NK-92 treated with Interleukin-12 subunit alpha and Interleukin-12 subunit beta, amount 100 ng/mL, for 24 hours (cell line): Measurements from ENCODE around the gene MACROD2.

Experiments
- DNase-seq: peaks from one replicate; lab custom pipeline; 2025; lab: John Stamatoyannopoulos, UW

Gene MACROD2

GRCh38 chr20:14816471-14816870, 821.2 kb downstream of the MACROD2 start:
- DNase-seq: no peak

GRCh38 chr20:14817101-14817500, 821.8 kb downstream of the MACROD2 start:
- no peak for DNase-seq

DNA sequence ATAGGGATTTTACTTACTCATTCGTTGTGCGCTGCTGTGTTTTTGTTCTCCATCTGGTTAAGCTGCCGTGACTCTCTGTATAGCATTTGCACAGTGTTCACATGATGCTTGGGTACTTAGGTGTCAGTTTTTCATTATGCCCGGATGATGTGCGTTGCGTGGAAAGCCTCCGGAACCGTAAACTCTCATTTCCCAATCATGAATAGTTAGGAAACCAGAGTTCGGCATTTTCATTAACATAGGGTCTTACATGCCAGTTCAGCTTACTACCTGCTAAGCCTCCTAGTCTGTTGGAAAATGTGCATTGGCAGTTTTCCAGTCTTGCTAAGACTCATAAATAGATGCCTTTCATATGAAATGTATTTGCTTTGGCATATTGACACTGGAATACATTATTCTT, 825.5 kb downstream of the MACROD2 start:
- no peak for DNase-seq

- DNase-seq: no peak
Measured at GRCh38 chr20:14821251-14821650, 825.9 kb downstream of the MACROD2 start.

- no peak for DNase-seq
Measured at GRCh38 chr20:14824996-14825395, 829.7 kb downstream of the MACROD2 start.

DNA sequence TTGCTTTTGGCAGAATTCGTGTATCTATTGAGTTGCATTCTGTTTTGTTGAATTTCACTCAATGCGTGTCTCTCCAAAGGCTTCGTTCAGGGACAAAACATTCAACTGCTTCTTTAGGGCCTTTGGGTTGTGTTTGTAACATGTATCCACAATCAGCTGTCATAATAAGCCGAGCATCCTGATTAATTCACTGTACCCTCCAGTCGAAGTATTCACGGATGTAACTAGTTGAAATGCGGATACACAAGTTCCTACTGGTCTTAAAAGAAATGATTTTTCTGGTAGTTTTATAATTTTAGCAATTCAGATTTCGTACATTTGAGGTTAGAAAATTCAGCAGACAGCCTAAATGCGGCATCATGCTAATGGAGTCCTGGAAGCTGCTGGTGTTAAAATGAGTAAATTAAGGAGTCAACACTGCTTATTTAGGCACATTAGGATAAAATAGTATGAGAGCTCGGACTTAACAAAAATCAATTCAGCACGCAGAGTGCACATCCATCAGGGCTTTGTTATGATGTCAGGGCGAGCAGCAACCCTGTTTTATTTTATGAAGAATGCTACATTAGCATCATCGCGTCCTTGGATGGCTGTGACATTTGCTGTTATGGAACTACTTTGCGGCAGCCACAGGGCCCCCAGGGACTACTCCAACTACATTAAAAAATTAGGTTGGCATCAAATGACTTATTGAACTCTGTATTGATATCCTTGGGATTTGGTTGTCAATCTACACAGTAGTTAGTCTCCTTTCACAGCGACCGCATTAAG, 831.4 kb downstream of the MACROD2 start:
- no peak for DNase-seq

GRCh38 chr20:14828459-14828858, 833.1 kb downstream of the MACROD2 start:
- no peak for DNase-seq

- DNase-seq: no peak
Measured at GRCh38 chr20:14829906-14830305, 834.6 kb downstream of the MACROD2 start.

GRCh38 chr20:14830466-14830865, 835.1 kb downstream of the MACROD2 start:
- no peak for DNase-seq

DNA sequence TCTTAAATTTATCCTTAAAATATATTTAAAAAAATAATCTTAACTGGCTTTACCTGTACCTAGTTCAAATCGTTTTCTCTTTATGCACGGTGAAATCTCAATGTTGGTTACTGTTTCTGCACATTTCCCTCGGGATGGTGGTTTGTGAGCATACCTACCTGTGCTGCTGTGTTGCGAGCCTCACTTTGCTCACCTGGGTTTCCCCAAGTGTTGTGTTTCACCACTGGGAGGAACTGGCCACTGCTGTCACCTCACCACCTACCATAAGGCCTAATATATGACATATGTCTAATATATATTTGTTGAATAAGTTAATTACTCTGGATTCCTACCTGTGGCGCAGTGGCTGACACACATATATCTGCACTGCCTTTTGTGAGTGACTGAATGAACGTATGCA, 835.6 kb downstream of the MACROD2 start:
- DNase-seq: no peak

GRCh38 chr20:14832630-14833029, 837.3 kb downstream of the MACROD2 start:
- DNase-seq: no peak

GRCh38 chr20:14838663-14839628, 843.6 kb downstream of the MACROD2 start:
- DNase-seq: no peak

GRCh38 chr20:14845199-14846160, 850.2 kb downstream of the MACROD2 start:
- DNase-seq: no peak

DNA sequence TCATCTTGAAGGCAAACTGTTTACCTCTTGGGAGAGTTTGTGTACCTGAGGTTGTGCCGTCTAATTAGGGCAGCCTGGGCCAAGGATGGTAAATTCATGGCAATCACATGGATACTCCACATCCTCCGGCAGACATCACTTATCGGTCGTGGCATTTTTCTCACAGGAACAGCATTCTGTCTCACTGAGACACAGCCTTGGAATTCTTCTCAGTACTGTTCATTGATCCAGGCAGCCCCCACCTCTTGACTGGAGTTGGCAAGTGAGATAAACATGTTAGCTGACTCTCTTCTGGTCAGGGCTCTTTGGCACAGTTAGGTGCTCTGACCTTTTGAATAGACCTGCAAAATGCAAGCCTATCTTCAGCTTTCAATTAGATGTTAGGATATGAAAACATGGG, 853.5 kb downstream of the MACROD2 start:
- no peak for DNase-seq

DNA sequence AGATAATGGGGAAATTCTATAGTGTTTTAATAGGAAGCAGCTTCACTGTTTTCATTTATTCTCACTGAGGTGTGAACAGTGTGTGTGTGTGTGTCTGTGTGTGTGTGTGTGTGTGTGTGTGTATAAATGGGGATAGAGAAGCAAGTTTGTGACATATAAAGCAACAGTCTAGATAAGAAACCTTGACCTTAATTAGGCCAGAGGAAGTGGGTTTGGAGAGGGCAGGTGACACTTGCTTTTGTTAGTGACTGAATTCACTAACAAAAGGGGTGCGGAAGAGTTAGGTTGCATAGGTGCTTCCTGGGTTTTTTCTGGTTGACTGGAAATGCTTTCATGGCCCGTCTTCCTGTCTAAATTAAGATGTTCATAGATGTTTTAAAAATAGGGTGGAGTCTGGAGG, 857.8 kb downstream of the MACROD2 start:
- DNase-seq: no peak

DNA sequence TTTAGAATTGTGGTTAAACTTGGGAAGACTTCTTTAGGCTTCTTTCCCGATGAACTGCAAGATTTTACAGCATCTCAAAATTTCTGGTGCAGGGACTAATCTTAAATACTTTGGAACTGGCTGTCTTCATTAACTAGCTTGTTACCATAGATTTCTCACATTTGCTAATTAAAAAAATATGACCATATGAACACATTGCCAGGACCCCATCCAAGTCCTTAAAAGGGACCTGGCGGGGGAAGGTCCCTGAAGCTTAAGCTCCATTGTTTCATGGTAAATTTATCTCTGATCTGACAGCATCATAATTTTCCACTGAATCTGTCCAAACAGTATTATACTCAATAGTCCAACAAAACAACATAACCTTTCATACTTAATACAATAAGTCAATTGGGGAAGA, 859.9 kb downstream of the MACROD2 start:
- DNase-seq: no peak

DNA sequence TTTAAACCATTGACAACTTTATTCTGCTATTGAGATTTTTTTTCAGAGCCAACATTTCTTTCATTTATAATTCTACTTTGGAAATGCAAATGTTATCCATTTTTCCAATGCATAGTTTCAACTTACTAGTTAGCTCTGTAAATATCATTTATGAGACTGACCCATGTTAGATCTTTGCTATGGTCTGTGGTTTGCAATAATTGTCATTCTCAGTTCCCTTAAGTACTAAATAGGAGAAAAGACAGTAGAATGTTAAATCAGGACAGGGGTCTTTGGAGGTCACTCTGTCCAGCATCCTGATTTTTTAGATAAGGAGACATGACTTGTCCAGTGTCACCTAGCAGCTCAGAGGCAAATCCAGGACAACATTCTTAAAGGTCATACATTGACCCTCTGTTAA, 864.3 kb downstream of the MACROD2 start:
- no peak for DNase-seq

DNA sequence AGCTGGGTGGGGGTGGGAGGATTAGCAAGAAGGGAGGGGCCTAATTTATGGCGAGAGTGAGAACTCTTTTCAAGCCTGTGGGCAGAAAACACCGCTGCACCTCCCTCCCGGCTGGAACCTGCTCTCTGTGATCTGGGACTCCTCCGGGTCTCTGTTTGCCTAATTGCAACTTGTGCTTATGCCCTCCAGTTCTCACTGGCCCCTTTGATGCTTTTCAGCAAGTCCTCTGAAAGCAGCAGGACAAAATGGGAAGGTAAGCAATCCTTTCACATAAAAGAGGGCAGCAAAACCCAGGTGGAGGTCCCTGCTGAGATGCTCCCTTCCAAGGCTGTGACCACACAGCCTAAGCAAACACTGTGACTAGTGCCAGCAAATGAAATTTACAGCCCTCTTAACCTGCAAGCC, 865.1 kb downstream of the MACROD2 start:
- DNase-seq: no peak

- no peak for DNase-seq
Measured at GRCh38 chr20:14861028-14861699, 865.8 kb downstream of the MACROD2 start.

GRCh38 chr20:14865169-14865568, 869.9 kb downstream of the MACROD2 start:
- no peak for DNase-seq

DNA sequence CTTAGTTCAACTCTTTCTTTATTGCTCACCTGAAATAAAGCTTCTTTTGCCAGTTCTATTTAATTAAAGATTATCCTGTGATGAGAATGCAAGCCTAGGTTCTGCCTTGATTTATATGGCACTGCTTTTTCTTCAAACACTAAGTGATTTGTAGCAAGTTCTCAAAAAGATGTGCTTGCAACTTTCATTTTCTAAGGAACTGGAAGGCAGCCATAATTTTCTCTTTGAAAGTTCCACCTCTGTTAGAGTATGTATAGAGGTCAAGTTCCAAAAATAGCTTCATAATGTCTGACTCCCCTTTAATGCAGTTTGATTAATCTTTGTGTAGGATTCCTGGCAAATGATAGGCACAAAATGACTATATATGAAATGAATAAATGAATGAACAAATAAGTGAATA, 870.4 kb downstream of the MACROD2 start:
- DNase-seq: no peak
